Measurements from ENCODE around the gene KIF23. TPM values are rescaled to one million over a fixed set of nuclear protein-coding genes. Genes with fewer than 3 reads are reported as not detected.

Gene KIF23
- polyA plus RNA-seq, 1 donor (not counting 4 experiments of a cell fraction or from before 2014, with no cell fraction given) = 28.8 TPM

DNA sequence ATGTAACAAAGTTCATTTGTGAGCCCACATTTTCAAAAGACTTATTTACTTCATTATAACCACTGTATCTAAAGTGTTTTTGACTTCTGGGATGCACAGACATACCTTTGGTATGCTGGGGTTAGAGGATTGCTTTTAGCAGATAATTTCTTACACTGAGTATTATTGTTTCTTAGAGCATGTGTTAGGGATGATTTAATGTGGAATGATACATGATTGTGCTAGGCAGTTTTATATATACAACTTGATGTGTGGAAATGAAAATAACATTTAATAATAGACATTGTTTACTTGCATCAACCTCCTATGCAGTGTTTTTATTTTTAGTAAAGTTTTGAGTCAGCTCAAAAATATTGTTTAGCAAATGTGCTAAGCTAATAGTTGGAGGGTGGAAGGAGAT lies 3.4 kb downstream of the KIF23 start:
- FAIRE-seq = no peak

DNA sequence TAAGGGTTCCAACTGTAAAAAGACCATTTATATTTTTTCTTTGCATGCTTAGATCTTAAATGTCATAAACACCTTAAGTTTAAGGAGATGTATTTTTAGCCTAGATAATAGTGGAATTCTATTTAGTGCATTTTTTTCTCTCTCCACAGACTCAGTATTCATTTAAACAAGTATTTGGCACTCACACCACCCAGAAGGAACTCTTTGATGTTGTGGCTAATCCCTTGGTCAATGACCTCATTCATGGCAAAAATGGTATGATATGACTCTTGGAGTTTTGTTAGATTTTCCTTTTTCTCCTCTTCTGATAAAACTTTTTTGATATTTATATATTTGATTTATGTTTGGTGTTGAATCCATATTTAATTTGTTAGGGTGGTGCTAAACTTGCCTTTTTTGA lies 7.3 kb downstream of the KIF23 start:
- DNase-seq (ENCODE audit: low read depth, low spot score) = no peak
- H3K9me3 ChIP-seq (ENCODE audit: control insufficient read depth, low read depth, low read length) = no peaks in the 10 kb centered on the region
- TF ChIP-seq, protein P1, sequence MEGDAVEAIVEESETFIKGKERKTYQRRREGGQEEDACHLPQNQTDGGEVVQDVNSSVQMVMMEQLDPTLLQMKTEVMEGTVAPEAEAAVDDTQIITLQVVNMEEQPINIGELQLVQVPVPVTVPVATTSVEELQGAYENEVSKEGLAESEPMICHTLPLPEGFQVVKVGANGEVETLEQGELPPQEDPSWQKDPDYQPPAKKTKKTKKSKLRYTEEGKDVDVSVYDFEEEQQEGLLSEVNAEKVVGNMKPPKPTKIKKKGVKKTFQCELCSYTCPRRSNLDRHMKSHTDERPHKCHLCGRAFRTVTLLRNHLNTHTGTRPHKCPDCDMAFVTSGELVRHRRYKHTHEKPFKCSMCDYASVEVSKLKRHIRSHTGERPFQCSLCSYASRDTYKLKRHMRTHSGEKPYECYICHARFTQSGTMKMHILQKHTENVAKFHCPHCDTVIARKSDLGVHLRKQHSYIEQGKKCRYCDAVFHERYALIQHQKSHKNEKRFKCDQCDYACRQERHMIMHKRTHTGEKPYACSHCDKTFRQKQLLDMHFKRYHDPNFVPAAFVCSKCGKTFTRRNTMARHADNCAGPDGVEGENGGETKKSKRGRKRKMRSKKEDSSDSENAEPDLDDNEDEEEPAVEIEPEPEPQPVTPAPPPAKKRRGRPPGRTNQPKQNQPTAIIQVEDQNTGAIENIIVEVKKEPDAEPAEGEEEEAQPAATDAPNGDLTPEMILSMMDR (optimal IDR thresholded peaks at IDR 0.05 in 1 of 3, IDR thresholded peaks at IDR 0.05 in 1 of 3, conservative IDR thresholded peaks at IDR 0.05 in 1 of 3; ENCODE audit: extremely low read depth in 1 of 3, insufficient read depth in 2 of 3, low read length in 3 of 3) = no peak
- no peak for TF ChIP-seq EZH2 (IDR thresholded peaks at IDR 0.05; ENCODE audit: low read length)
- dilution Hi-C loops (cut with MboI; ENCODE audit: extremely low pct_ligation_motif_present, low sequenced_read_pairs) = no loop called here
- peaks cover 0 to 34% of the 10 kb centered on the region in 2 experiments for H3K36me3 ChIP-seq (ENCODE audit: control insufficient read depth in 2 of 2, extremely low read depth in 1 of 2, insufficient read depth in 2 of 2, low read length in 2 of 2)
- H3K27me3 ChIP-seq (ENCODE audit: control insufficient read depth, extremely low read depth, insufficient read depth, low read length) = no peaks in the 10 kb centered on the region
- peaks cover 33% of the 10 kb centered on the region for H3K79me2 ChIP-seq (ENCODE audit: control insufficient read depth, insufficient read depth, low read length)
- no peak overlapping the region for H2AFZ ChIP-seq (ENCODE audit: control insufficient read depth, low read length)
- peaks cover under 1% of the 10 kb centered on the region for H3K9me1 ChIP-seq (ENCODE audit: control insufficient read depth, extremely low read depth, insufficient read depth, low read length)
- H3K4me2 ChIP-seq (ENCODE audit: control insufficient read depth, extremely low read depth, insufficient read depth, low read depth, low read length) = peak overlapping the region; percentile 8
- no peak overlapping the region for H3K4me3 ChIP-seq (ENCODE audit: control insufficient read depth in 2 of 3, extremely low read depth in 1 of 3, insufficient read depth in 2 of 3, low read depth in 1 of 3, low read length in 3 of 3)
- FAIRE-seq = no peak
- H3K4me1 ChIP-seq (ENCODE audit: control insufficient read depth, extremely low read depth, insufficient read depth, low read length) = peaks cover 21% of the 10 kb centered on the region
- no peak overlapping the region for H3K27ac ChIP-seq (ENCODE audit: control insufficient read depth, insufficient read depth, low read length)
- no peak overlapping the region for H3K9ac ChIP-seq (ENCODE audit: control insufficient read depth, extremely low read depth, insufficient read depth, low read length)
- H4K20me1 ChIP-seq (ENCODE audit: control insufficient read depth, extremely low read depth, insufficient read depth, low read length) = no peaks in the 10 kb centered on the region

More for the DNA sequence above, 3.4 kb downstream of the KIF23 start:
- H3K79me2 ChIP-seq (ENCODE audit: control insufficient read depth, insufficient read depth, low read length) = peaks cover 51% of the 10 kb centered on the region
- H3K9ac ChIP-seq (ENCODE audit: control insufficient read depth, extremely low read depth, insufficient read depth, low read length) = no peak overlapping the region
- no peak overlapping the region for H3K27ac ChIP-seq (ENCODE audit: control insufficient read depth, insufficient read depth, low read length)
- H3K36me3 ChIP-seq (ENCODE audit: control insufficient read depth in 2 of 2, extremely low read depth in 1 of 2, insufficient read depth in 2 of 2, low read length in 2 of 2) = peaks cover 0 to 20% of the 10 kb centered on the region in 2 experiments
- dilution Hi-C loops (cut with MboI; ENCODE audit: extremely low pct_ligation_motif_present, low sequenced_read_pairs) = no loop called here
- peaks cover 2% of the 10 kb centered on the region for H3K9me1 ChIP-seq (ENCODE audit: control insufficient read depth, extremely low read depth, insufficient read depth, low read length)
- no peak overlapping the region for H3K4me3 ChIP-seq (ENCODE audit: control insufficient read depth in 2 of 3, extremely low read depth in 1 of 3, insufficient read depth in 2 of 3, low read depth in 1 of 3, low read length in 3 of 3)
- H3K4me2 ChIP-seq (ENCODE audit: control insufficient read depth, extremely low read depth, insufficient read depth, low read depth, low read length) = no peak overlapping the region
- no peak for DNase-seq (ENCODE audit: low read depth, low spot score)
- TF ChIP-seq, protein P1 (optimal IDR thresholded peaks at IDR 0.05 in 1 of 3, IDR thresholded peaks at IDR 0.05 in 1 of 3, conservative IDR thresholded peaks at IDR 0.05 in 1 of 3; ENCODE audit: extremely low read depth in 1 of 3, insufficient read depth in 2 of 3, low read length in 3 of 3) = no peak
- no peak for TF ChIP-seq EZH2 (IDR thresholded peaks at IDR 0.05; ENCODE audit: low read length)
- peaks cover 31% of the 10 kb centered on the region for H3K4me1 ChIP-seq (ENCODE audit: control insufficient read depth, extremely low read depth, insufficient read depth, low read length)
- H3K27me3 ChIP-seq (ENCODE audit: control insufficient read depth, extremely low read depth, insufficient read depth, low read length) = no peaks in the 10 kb centered on the region
- no peaks in the 10 kb centered on the region for H3K9me3 ChIP-seq (ENCODE audit: control insufficient read depth, low read depth, low read length)
- no peaks in the 10 kb centered on the region for H4K20me1 ChIP-seq (ENCODE audit: control insufficient read depth, extremely low read depth, insufficient read depth, low read length)
- no peak overlapping the region for H2AFZ ChIP-seq (ENCODE audit: control insufficient read depth, low read length)
